Stimulated activated naive CD8-positive, alpha-beta T cell treated with anti-CD3 and anti-CD28 coated beads, Interleukin-15, Interleukin-2, amounts not matched to agents 100 ng/mL and 50 ng/mL, for 24 hours (primary cell): ENCODE results near the gene UBE2L5.
"Not testable (repeated sequence)": the region's sequence is repeated elsewhere in the genome, so short reads cannot be mapped to it uniquely, and the experiment has no call there.

Experiments used
- H3K27ac Mint-ChIP-seq: one replicate; pipeline ENCODE4 v1.8.0; 2021; ENCODE audit warnings: mild to moderate bottlenecking, mixed read lengths
- H3K27me3 Mint-ChIP-seq: one replicate; pipeline ENCODE4 v1.8.0; 2021; ENCODE audit warnings: mixed read lengths
- H3K36me3 Mint-ChIP-seq: one replicate; pipeline ENCODE4 v1.8.0; 2021; ENCODE audit warnings: low read depth, mixed read lengths
- H3K4me1 Mint-ChIP-seq: one replicate; pipeline ENCODE4 v1.8.0; 2021; ENCODE audit warnings: low read depth, mixed read lengths
- H3K4me3 Mint-ChIP-seq: one replicate; pipeline ENCODE4 v1.8.0; 2021; ENCODE audit warnings: mild to moderate bottlenecking, mixed read lengths
- H3K9me3 Mint-ChIP-seq: one replicate; pipeline ENCODE4 v1.8.0; 2021; ENCODE audit warnings: mixed read lengths

The UBE2L5 gene

DNA sequence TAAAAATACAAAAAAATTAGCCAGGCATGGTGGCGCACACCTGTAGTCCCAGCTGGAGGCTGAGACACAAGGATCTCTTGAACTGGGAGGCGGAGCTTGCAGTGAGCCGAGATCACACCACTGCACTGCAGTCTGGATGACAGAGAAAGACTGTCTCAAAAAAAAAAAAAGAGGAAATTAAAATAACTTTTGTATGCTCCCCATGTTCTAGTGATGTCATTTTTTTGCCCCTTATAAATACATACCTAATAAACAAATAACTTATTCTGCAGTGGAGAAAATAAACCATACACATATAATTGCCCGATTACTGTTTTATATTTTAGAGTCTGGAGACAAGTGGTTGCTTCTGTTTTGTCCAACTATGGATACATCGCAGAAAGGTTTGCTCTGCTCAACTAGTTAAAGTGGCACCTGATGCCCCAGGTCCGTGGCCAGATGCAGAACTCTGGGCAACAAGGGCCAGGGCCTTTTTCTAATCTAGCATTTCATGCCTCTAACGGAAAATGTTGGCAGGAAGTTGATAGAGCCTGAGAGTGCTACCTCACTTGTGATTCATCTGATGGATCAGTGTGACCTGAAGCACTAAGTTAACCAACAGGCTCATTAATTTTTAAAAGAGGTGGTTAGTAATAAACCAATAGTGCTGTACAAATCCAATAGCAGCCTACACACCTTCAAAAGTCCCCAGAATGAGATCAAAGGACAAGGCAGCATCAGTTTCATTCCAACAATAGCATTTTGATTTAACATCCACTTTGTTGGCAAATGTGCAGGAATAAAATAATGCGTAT, 18.8 kb downstream of the UBE2L5 start:
- no peaks in the 10 kb centered on the region for H3K36me3 Mint-ChIP-seq
- H3K9me3 Mint-ChIP-seq: no peaks in the 10 kb centered on the region
- peaks cover under 1% of the 10 kb centered on the region for H3K27me3 Mint-ChIP-seq
- peaks cover 13% of the 10 kb centered on the region for H3K4me1 Mint-ChIP-seq
- peak overlapping the region; percentile 38 for H3K27ac Mint-ChIP-seq
- no peak overlapping the region for H3K4me3 Mint-ChIP-seq

DNA sequence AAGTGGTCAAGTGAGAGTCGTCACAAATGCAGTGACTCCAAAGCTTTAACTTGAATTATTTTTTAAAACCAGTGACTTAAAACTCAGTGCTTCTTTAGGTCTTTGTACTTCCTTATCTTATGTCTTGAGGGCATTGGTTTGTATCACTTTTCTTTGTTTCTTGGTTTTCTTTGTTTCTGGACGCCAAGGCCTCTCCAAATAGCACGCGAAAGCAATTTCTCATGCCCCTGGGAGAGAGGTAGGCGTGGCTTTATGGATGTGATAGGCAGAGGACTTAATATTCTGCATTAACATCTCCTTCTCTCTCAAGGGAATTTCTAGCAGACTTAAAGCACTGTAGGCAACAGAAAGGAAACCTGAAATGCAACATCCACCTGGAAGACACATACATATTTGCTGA, 20.6 kb downstream of the UBE2L5 start:
- Mint-ChIP-seq H3K36me3 (no peaks in the 10 kb centered on the region), H3K27me3 (peaks cover 5% of the 10 kb centered on the region), H3K4me3 (no peak overlapping the region), H3K4me1 (peaks cover 17% of the 10 kb centered on the region), H3K27ac (no peak overlapping the region), H3K9me3 (no peaks in the 10 kb centered on the region)

DNA sequence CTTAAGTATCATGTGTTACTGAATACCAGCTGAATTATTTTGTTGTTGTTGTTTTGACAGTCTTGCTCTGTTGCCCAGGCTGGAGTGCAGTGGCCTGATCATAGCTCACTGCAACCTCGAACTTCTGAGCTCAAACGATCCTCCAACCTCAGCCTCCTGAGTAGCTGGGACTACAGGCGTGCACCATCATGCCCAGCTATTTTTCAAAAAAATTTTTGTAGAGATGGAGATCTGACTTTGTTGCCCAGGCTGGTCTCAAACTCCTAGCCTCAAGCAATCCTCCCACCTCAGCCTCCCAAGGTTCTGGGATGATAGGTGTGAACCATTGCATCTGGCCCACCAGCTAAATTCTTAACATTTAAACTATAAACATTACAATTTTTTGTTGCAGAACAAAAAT, 21.2 kb downstream of the UBE2L5 start:
- H3K9me3 Mint-ChIP-seq, H3K4me3 Mint-ChIP-seq, H3K27ac Mint-ChIP-seq, H3K27me3 Mint-ChIP-seq, H3K36me3 Mint-ChIP-seq: not testable (repeated sequence)
- H3K4me1 Mint-ChIP-seq: peaks cover 17% of the 10 kb centered on the region

DNA sequence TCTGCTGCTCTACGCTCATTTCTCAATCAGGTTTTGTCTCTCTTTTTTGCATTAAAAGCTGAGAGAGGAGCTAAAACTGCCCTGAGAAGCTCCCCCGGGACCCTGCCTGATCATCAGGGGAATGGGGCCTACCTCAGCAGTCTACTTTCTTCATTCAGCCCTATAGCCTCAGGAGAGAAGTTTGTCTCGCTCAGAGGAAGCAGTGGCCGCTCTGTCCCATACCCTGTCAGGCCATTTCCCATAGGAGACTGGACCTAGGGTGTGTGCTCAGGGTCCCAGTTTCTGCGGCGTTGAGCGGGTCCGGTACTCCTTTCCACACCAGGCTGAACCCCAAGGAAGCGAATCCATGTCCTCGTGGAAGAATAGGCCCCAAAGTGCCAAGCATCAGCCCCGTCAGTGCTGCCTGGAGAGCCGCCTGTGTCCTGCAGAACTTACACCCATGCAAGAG, 21.7 kb downstream of the UBE2L5 start:
- no peaks in the 10 kb centered on the region for H3K36me3 Mint-ChIP-seq
- no peak overlapping the region for H3K4me3 Mint-ChIP-seq
- no peaks in the 10 kb centered on the region for H3K9me3 Mint-ChIP-seq
- no peak overlapping the region for H3K27ac Mint-ChIP-seq
- H3K27me3 Mint-ChIP-seq: peaks cover 5% of the 10 kb centered on the region
- H3K4me1 Mint-ChIP-seq: peaks cover 17% of the 10 kb centered on the region

DNA sequence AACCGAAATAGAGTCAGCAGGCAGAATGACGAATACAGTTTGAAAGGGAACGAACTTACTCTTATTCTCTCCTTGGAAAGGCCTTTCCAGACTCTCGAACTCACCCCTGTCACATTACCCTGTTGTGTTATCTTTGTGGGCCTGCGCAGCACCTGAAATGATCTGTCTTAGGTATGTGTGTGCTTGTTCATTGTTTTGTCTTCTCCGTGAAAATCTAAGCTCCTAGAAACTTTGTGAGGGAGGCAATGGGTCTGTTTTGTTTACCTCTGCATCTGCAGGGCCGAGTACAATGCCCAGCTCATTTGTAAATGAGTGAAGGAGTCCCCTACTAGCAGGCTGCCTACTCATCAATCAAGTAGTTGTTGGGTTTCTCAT, 23.8 kb downstream of the UBE2L5 start:
- Mint-ChIP-seq H3K27ac (no peak overlapping the region), H3K4me1 (peaks cover 11% of the 10 kb centered on the region), H3K36me3 (no peaks in the 10 kb centered on the region), H3K4me3 (peak overlapping the region; percentile 52), H3K27me3 (peaks cover 5% of the 10 kb centered on the region), H3K9me3 (no peaks in the 10 kb centered on the region)

DNA sequence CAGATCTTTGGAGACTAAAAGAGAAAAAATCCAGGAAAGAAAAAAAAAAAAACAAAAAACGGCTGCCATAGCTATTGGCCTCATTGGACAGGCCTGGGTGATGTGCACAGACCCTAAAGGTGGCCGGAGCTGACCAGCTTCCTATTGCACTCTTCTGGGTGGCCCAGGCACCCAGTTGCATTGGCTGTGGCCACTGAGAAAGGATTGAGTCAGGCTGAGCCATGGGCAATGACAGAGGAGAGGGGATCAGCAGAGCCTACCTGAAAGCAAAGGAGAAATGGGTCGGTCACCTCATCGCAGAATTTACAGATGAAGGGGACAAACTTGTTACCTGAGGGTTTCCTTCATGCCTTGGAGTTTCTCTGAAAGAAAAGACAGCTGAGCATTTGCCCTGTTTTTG, 26.1 kb downstream of the UBE2L5 start:
- Mint-ChIP-seq H3K4me1 (peaks cover 8% of the 10 kb centered on the region), H3K4me3 (no peak overlapping the region), H3K36me3 (no peaks in the 10 kb centered on the region), H3K27ac (no peak overlapping the region), H3K27me3 (peaks cover 5% of the 10 kb centered on the region), H3K9me3 (no peaks in the 10 kb centered on the region)

DNA sequence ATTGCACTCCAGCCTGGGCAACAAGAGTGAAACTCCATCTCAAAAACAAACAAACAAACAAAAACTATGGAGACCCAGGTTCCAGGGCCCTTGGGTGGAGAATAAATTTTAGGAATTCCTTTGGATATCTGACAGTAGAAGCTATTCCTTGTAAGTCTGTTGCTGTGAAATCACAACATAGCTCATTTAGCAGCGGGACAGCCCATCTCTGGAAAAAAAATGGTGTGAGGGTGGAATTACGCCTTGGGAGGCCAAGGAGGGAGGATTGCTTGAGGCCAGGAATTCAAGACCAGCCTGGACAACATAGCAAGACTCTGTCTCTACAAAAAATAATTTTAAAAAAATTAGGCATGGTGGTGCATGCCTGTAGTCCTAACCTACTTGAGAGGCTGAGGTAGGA, 27.8 kb downstream of the UBE2L5 start:
- no peaks in the 10 kb centered on the region for H3K36me3 Mint-ChIP-seq
- peaks cover 5% of the 10 kb centered on the region for H3K27me3 Mint-ChIP-seq
- no peak overlapping the region for H3K4me3 Mint-ChIP-seq
- peaks cover 14% of the 10 kb centered on the region for H3K4me1 Mint-ChIP-seq
- no peak overlapping the region for H3K27ac Mint-ChIP-seq
- no peaks in the 10 kb centered on the region for H3K9me3 Mint-ChIP-seq

DNA sequence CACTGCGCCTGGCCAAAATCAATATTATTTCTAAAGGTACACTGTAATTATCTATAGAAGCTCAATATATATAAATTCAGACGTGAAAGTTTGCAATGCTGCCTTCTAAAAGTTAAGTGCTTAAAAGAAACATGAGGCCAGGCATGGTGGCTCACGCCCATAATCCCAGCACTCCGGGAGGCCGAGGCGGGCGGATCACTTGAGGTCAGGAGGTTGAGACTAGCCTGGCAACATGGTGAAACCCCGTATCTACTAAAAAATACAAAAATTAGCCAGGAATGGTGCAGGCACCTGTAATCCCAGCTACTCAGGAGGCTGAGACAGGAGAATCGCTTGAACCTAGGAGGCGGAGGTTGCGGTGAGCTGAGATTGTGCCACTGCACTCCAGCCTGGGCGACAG, 29.2 kb downstream of the UBE2L5 start:
- H3K27me3 Mint-ChIP-seq, H3K4me3 Mint-ChIP-seq, H3K27ac Mint-ChIP-seq, H3K36me3 Mint-ChIP-seq, H3K9me3 Mint-ChIP-seq: not testable (repeated sequence)
- peaks cover 13% of the 10 kb centered on the region for H3K4me1 Mint-ChIP-seq

DNA sequence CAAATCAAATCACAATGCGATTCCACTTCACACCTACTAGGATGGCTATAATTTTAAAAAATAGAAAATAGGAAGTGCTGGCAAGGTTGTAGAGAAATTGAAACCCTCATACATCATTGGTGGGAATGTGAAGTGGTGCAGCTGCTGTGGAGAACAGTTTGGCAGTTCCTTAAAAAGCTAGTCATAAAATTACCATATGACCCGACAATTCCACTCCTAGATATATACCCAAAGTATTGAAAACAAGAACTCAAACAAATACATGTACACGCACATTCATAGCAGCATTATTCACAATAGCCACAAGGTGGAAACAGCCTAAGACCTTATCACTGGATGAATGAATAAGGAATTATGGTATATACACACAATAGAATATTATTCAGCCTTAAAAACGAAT, 31.4 kb downstream of the UBE2L5 start:
- H3K9me3 Mint-ChIP-seq: no peaks in the 10 kb centered on the region
- H3K4me3 Mint-ChIP-seq: no peak overlapping the region
- H3K4me1 Mint-ChIP-seq: peaks cover 25% of the 10 kb centered on the region
- H3K27me3 Mint-ChIP-seq: no peaks in the 10 kb centered on the region
- peaks cover 15% of the 10 kb centered on the region for H3K36me3 Mint-ChIP-seq
- H3K27ac Mint-ChIP-seq: no peak overlapping the region

DNA sequence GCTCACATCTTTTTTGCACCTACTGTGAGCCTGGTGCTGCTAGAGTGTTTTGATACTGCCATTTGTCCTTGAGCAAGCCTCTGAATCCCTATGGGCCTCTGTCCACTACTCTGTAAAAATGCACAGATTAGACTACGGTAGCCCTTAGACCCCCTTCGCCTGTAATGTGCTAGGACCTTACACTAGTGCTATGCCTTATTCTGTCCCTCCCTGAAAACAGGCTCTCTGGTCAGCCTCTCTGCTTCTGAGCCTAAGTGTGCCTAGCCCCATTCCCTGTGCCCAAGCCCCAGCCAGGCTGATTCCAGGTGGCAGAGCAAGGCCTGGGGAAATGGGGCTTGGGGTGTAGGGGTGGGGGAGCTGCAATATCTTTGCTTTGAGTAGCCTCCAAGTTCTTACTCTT, 32.7 kb downstream of the UBE2L5 start:
- no peaks in the 10 kb centered on the region for H3K27me3 Mint-ChIP-seq
- H3K36me3 Mint-ChIP-seq: peaks cover 27% of the 10 kb centered on the region
- no peak overlapping the region for H3K27ac Mint-ChIP-seq

DNA sequence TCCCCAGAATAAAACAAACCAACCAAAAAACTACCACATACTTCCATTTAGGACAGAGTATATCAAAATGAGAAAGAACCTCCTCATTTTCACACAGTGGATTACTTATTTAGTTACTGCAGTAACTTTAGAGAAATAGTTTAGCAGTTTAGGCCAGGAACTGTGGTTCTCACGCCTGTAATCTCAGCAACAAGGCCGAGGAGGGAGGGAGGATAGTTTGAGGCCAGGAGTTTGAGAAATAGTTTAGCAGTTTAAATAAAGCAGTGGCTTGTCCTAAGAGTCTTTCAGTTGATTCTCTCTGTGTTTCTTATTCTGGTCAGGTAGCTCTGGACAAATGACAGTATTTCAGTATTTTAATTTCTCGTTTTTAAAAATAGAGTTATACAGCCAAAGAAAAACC, 34.0 kb downstream of the UBE2L5 start:
- Mint-ChIP-seq H3K9me3 (no peaks in the 10 kb centered on the region), H3K27me3 (no peaks in the 10 kb centered on the region), H3K36me3 (peaks cover 30% of the 10 kb centered on the region), H3K27ac (peak overlapping the region; percentile 38), H3K4me1 (peaks cover 34% of the 10 kb centered on the region), H3K4me3 (no peak overlapping the region)

More for the DNA sequence above, 32.7 kb downstream of the UBE2L5 start:
- Mint-ChIP-seq H3K4me3 (no peak overlapping the region), H3K9me3 (no peaks in the 10 kb centered on the region), H3K4me1 (peaks cover 32% of the 10 kb centered on the region)

DNA sequence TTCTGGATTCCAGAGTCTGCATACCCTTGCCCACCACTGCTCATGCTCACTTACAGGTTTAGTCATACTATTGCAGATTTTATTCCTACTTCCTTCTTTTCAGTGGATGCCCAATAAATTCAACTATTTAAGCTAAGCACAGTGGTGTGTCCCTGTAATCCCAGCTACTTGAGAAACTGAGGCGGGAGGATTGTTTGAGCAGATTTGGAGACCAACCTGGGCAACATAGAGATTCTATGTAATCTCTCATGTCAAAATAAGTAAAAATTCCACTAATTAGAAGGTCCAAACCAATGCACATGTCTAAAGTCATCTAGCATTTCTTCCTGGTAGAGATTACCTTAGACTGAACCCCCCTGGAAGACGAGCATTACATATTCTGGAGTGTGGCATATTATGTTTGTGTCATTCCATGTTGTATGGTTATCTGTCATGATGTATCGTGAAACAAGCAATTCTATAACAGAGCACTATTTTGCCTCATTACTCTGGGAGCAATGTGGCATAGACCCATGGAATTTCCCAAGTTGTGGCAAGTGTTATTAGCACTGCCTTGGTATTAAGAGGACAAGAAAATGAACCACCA, 35.1 kb downstream of the UBE2L5 start:
- H3K4me1 Mint-ChIP-seq: peaks cover 45% of the 10 kb centered on the region
- H3K4me3 Mint-ChIP-seq: no peak overlapping the region
- H3K27me3 Mint-ChIP-seq: no peaks in the 10 kb centered on the region
- H3K36me3 Mint-ChIP-seq: peaks cover 40% of the 10 kb centered on the region
- no peaks in the 10 kb centered on the region for H3K9me3 Mint-ChIP-seq
- H3K27ac Mint-ChIP-seq: peak overlapping the region; percentile 40

DNA sequence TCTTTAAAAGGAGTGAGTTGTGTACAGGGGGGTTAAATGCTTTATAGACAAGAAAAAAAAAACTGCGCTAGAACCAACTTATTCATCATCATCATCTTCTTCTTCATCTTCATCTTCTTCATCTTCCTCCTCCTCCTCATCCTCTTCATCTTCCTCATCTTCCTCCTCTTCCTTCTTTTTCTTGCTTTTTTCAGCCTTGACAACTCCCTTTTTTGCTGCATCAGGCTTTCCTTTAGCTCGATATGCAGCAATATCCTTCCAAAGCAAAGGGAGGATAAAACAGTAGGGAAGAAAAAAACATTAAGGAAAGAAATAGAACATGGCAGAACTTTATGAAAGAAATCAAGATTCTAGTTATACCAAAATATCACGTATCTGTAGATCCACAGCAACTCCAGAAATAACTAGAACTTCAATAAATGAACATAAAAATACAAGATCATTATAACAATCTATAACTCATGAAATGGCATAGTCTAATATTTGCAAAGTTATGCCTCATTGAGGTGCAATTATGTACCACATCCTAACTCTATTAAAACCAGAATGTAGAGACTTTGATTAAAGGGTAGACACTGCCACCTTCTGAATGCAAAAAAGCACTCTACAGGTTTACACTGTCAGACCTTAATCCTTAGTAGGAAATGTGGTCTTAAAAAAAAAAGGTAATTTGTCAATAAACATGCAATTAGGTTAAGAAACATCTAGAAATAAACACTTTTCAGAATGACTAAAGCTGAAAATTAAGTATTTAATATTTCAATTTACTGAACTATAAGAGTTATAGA, 39.2 kb downstream of the UBE2L5 start:
- Mint-ChIP-seq H3K4me3 (peak overlapping the region; percentile 63), H3K36me3 (peaks cover 64% of the 10 kb centered on the region), H3K4me1 (peaks cover 47% of the 10 kb centered on the region), H3K27ac (peak overlapping the region; percentile 85)
- not testable (repeated sequence) for H3K9me3 Mint-ChIP-seq, H3K27me3 Mint-ChIP-seq

DNA sequence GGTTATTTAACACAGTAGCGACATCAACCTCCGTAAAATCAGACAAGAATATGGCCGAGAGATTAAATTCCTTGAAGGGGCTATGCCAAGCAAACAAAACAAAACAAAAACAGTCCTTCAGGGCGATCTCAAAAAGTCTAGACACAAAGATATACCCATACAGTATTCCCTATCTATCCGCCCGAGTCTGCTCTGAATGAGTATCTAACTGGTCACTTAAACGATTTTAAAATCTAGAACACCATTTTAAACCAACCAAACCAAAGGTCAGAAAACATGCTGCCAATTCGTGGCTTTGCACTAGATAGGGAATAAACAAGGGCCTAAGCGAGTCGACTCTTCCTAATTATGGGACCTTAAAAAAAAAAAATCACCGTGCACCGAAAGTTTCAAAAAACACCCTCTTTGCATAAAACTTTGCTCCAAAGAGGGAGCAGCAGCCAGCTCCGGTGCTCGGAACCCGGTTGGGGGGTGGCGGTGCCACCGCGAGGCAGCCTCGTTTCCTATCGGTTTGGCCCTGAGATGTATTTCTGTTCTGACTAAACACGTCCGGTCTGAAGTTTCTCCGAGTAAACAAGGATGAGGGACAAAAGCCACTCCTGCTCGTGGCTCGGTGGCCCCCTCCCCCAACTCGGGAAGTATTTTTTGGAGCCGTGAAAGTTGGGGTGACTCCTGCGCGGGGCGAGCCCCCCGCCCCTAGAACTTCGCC, 41.6 kb downstream of the UBE2L5 start:
- Mint-ChIP-seq H3K4me1 (peaks cover 39% of the 10 kb centered on the region), H3K27me3 (peaks cover under 1% of the 10 kb centered on the region), H3K4me3 (peak overlapping the region; percentile 93), H3K27ac (peak overlapping the region; percentile 97), H3K9me3 (no peaks in the 10 kb centered on the region), H3K36me3 (peaks cover 47% of the 10 kb centered on the region)
